GM18505 (cell line): ENCODE results near the gene ZNF346.

ENCODE experiments used
- ATAC-seq: cut with Tn5 transposase; IDR thresholded peaks from one replicate; pipeline ENCODE4 v1.9.1; 2021; ENCODE audit not compliant: unreplicated experiment
- POLR2A ChIP-seq: IDR thresholded peaks from 4 replicates; pipeline ENCODE4 v1.6.1; 2011; ENCODE audit warnings: borderline replicate concordance; ENCODE audit not compliant: insufficient read depth, insufficient read length; ENCODE audit errors: extremely low read depth

ZNF346 gene

GRCh38 chr5:177097016-177097985 is 74.8 kb downstream of the ZNF346 start:
- no peak for ATAC-seq
- TF ChIP-seq POLR2A = no peak

GRCh38 chr5:177098120-177098469 is 75.6 kb downstream of the ZNF346 start:
- ATAC-seq = no peak
- no peak for TF ChIP-seq POLR2A

GRCh38 chr5:177098470-177099141 is 76.1 kb downstream of the ZNF346 start:
- no peak for TF ChIP-seq POLR2A
- ATAC-seq = no peak

- no peak for TF ChIP-seq POLR2A
- no peak for ATAC-seq
These were observed 77.1 kb downstream of the ZNF346 start for GRCh38 chr5:177099422-177100093.

- TF ChIP-seq POLR2A = no peak
- no peak for ATAC-seq
These were observed 78.2 kb downstream of the ZNF346 start for GRCh38 chr5:177100714-177101121.

GRCh38 chr5:177103523-177104253 is 81.2 kb downstream of the ZNF346 start:
- no peak for TF ChIP-seq POLR2A
- ATAC-seq = no peak

GRCh38 chr5:177105691-177106476 is 83.4 kb downstream of the ZNF346 start:
- no peak for ATAC-seq
- TF ChIP-seq POLR2A = no peak

GRCh38 chr5:177107159-177107558 is 84.7 kb downstream of the ZNF346 start:
- TF ChIP-seq POLR2A = no peak
- ATAC-seq = no peak

GRCh38 chr5:177109810-177110209 is 87.3 kb downstream of the ZNF346 start:
- ATAC-seq = no peak

GRCh38 chr5:177111720-177112394 is 89.4 kb downstream of the ZNF346 start:
- ATAC-seq = no peak

More at GRCh38 chr5:177109810-177110209, 87.3 kb downstream of the ZNF346 start:
- TF ChIP-seq POLR2A = no peak

GRCh38 chr5:177112589-177113220 is 90.2 kb downstream of the ZNF346 start:
- no peak for TF ChIP-seq POLR2A
- ATAC-seq = no peak

More at GRCh38 chr5:177111720-177112394, 89.4 kb downstream of the ZNF346 start:
- no peak for TF ChIP-seq POLR2A
